ENCODE data around the gene BBS10. TPM values are rescaled to one million over a fixed set of nuclear protein-coding genes. Genes with fewer than 3 reads are reported as not detected.
A peak's percentile ranks its signal among the peaks of the same experiment; 100 is the strongest.

The BBS10 gene
- total and polyA plus RNA-seq, 9 of the 15 experiments (the other 6 are each of a cell fraction or from before 2014, with no cell fraction given): 2.3 to 14.9 (median 5.9) TPM

GRCh38 chr12:76348079-76348901 is at the start of gene BBS10 (continued):
- peak; percentile 19; the same call in 1 of the 2 replicates for TF ChIP-seq REST (IDR thresholded peaks at IDR 0.05; ENCODE audit: borderline replicate concordance)
- TF ChIP-seq REST (CRISPR knock-in tag; IDR thresholded peaks at IDR 0.05; ENCODE audit: low read depth): 0 out of 2 replicates have a peak, but pooled peaks have one; percentile 47
- 0 out of 2 replicates have a peak, but pooled peaks have one; percentile 23 for TF ChIP-seq SMARCA5 (IDR thresholded peaks at IDR 0.05)
- TF ChIP-seq CBX5 (IDR thresholded peaks at IDR 0.05; ENCODE audit: borderline replicate concordance, low read depth): 0 out of 2 replicates have a peak, but pooled peaks have one; percentile 42
- no peak for TF ChIP-seq MEF2D (tag; conservative IDR thresholded peaks at IDR 0.05; ENCODE audit: low read depth)
- no peak for TF ChIP-seq NFIX (CRISPR knock-in tag; IDR thresholded peaks at IDR 0.05; ENCODE audit: low read depth)
- no peak for TF ChIP-seq HDGF (IDR thresholded peaks at IDR 0.05)
- no peak for TF ChIP-seq RHOXF2B (CRISPR knock-in tag; conservative IDR thresholded peaks at IDR 0.05)
- peak; percentile 64 for TF ChIP-seq ARID4B (CRISPR knock-in tag; IDR thresholded peaks at IDR 0.05)
